ENCODE data around the gene SLC5A10.
"Not testable (repeated sequence)": the region's sequence is repeated elsewhere in the genome, so short reads cannot be mapped to it uniquely, and the experiment has no call there.

The SLC5A10 gene

GRCh38 chr17:18951941-18952842, at the start of gene SLC5A10:
TSS of gene SLC5A10 (plus strand) at chr17:18952165. CDS start at chr17:18952206, 41 bp downstream.
- DNase-seq (ENCODE audit: low read depth in 1 of 2, low spot score in 1 of 2): no peak

- no peak for DNase-seq (ENCODE audit: low read depth in 1 of 2, low spot score in 1 of 2)
Measured at GRCh38 chr17:18904482-18904881, 47.5 kb upstream of the SLC5A10 start.

DNA sequence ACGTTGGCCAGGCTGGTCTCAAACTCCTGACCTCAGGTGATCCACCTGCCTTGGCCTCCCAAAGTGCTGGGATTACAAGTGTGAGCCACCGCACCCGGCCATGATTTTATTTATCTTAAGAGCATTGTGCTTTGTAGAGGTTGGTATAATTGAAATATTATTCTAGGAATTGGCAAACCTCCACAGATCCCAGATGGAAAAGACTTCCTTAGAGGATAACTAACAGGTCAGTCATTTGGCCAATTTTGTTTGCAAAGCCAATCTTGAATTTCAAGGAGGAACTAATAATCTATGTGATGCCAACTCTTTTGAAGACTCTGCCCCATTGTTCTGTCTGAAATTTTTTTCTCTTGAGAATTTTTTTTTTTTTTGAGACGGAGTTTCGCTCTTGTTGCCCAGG, 46.7 kb upstream of the SLC5A10 start:
- DNase-seq (ENCODE audit: low read depth in 1 of 2, low spot score in 1 of 2): no peak

GRCh38 chr17:18910326-18910725, 41.6 kb upstream of the SLC5A10 start:
- DNase-seq (ENCODE audit: low read depth in 1 of 2, low spot score in 1 of 2): no peak

DNA sequence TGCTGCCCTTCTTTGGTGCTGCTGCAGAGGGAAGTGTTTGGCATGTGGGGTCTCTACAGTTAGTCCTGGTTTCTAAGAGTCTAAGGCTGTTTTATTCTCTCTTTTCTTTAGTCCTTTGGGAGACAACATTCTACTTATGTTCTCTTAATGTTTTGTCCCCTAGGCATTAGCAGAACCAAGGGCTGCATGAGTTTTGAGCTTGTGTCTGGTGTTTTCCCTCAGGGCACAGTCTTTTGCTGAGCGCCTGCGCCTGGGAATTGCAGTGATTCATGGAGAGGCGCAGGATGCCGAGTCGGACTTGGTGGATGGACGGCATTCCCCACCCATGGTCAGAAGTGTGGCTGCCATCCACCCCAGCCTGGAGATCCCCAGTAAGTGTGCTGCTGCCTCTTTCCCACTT, 41.1 kb upstream of the SLC5A10 start:
- DNase-seq (ENCODE audit: low read depth in 1 of 2, low spot score in 1 of 2): no peak

DNA sequence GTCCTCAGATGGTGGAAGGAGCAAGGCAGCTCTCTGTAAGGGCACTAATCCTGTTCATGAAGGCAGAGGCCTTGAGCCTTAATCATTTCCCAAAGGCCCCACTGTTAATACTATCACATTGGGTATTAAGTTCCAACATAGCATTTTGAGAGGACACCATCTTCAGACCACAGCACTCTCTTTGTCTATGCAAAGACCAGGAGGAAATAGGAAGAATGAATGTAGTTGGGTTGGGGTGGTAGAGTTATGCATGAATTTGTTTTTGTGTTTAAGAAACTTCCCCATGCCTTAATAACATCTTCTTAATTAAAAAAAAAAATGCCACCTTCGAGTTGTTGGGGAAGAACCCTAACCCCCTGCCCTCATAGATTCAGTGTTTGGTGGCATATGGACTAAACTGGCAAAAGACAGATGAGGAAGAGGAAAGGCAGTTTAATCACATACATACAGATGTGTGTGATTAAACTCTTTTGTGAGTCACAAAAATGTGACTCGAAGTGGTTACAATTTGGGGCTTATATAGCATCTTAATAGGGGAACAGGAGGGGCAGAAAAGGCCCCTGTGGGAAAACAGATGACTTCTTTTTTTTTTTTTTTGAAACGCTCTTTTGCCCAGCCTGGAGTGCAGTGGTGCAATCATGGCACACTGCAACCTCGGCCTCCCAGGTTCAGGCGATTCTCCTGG, 35.0 kb upstream of the SLC5A10 start:
- no peak for DNase-seq (ENCODE audit: low read depth in 1 of 2, low spot score in 1 of 2)

GRCh38 chr17:18917506-18918032, 34.4 kb upstream of the SLC5A10 start:
- DNase-seq (ENCODE audit: low read depth in 1 of 2, low spot score in 1 of 2): no peak

DNA sequence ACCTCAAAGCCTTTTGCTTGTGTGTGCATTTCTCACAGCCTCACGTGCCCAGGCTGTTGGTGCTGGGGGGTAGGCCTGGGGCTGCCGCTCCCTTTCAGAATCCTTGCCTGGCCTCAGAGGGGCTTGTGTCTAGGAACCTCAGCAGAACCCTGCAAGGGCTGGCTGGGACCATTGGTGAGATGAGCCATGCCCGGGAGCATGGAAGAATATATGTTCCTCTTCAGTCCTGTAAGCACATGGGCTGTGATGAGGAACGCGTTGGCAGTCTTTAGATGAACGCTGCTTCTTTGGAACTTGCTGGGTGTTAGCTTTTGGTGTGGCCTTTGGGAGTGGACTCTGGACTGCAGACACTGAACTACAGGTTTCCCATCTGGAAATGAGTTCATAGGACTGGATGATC, 32.0 kb upstream of the SLC5A10 start:
- DNase-seq (ENCODE audit: low read depth in 1 of 2, low spot score in 1 of 2): no peak

GRCh38 chr17:18920911-18921441, 31.0 kb upstream of the SLC5A10 start:
- DNase-seq (ENCODE audit: low read depth in 1 of 2, low spot score in 1 of 2): no peak

- no peak for DNase-seq (ENCODE audit: low read depth in 1 of 2, low spot score in 1 of 2)
Measured at GRCh38 chr17:18921485-18921884, 30.5 kb upstream of the SLC5A10 start.

- DNase-seq (ENCODE audit: low read depth in 1 of 2, low spot score in 1 of 2): no peak
Measured at GRCh38 chr17:18921912-18922451, 30.0 kb upstream of the SLC5A10 start.

DNA sequence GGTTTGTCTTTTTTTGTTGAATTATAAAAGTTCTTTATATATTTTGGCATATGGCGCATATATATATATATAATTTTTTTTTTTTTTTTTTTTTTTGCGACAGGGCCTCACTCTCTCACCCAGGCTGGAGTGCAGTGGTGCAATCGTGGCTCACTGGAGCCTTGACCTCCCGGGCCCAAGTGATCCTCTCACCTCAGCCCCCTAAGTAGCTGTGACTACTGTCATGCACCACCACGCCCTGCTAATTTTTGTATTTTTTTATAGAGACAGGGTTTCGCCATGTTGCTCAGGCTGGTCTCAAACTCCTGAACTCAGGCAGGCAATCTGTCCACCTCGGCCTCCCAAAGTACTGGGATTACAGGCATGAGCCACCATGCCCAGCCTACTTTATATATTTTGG, 29.4 kb upstream of the SLC5A10 start:
- DNase-seq (ENCODE audit: low read depth in 1 of 2, low spot score in 1 of 2): not testable (repeated sequence)

DNA sequence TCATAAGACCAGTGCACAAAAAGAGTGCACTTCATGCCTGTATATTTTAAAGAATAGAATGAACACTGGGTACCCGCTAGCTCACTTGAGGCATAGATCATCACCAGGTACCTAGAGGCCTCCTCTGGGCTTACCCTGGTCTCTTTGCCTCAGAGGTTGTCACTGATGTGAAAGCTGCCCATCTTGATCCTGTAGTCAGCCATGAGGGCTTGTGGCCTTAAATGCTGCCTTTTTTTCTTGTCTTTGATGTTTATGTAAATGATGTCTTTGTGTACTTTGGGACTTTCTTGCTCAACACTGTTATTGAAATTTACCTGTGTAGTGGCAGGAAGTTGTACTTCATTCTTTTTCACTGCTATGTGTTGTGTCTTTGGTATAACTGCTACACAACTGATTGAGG, 26.8 kb upstream of the SLC5A10 start:
- DNase-seq (ENCODE audit: low read depth in 1 of 2, low spot score in 1 of 2): no peak

- no peak for DNase-seq (ENCODE audit: low read depth in 1 of 2, low spot score in 1 of 2)
Measured at GRCh38 chr17:18928628-18929125, 23.3 kb upstream of the SLC5A10 start.

GRCh38 chr17:18932360-18933055, 19.5 kb upstream of the SLC5A10 start:
- no peak for DNase-seq (ENCODE audit: low read depth in 1 of 2, low spot score in 1 of 2)

DNA sequence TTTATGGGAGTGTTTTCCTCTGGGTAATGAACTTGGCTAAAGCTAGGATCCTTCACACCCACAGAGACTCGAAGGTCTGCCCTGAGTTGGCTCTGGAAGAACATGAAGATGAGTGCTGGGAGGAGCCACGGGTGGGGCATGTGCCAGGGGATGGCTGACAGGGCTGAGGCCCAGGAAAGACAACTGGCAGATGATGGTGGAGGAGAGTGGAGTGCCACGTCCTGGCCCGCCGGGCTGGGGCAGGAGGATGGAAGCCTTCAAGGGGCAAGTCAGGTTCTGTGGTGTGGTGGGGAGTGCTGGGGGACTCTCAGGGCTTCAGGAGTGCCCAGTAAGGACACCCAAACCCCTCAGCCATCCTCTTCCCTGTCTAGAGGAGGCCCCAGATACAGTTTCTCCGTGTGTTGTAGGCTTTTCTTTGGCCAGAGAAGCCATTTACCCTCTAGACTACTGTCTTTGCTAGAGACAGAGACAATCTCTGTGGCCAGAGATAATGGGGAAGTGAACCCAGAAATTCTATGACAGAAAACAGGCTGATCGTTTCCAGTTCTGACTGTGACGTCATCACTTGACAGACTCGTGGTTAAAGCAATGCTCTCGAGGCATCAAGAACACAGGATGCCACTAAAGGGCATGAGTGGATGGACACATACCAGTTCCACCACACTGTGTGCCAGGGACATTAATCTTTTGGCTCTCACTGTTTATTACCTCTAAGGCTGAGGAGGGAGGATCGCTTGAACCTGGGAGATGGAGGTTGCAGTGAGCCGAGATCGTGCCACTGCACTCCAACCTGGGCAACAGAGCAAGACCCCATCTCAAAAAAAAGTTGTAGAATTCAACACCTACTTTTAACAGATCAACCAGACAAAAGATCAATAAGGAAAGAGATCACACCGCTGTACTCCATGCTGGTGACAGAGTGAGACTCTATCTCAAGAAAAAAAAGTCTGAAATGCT, 18.6 kb upstream of the SLC5A10 start:
- DNase-seq (ENCODE audit: low read depth in 1 of 2, low spot score in 1 of 2): no peak

DNA sequence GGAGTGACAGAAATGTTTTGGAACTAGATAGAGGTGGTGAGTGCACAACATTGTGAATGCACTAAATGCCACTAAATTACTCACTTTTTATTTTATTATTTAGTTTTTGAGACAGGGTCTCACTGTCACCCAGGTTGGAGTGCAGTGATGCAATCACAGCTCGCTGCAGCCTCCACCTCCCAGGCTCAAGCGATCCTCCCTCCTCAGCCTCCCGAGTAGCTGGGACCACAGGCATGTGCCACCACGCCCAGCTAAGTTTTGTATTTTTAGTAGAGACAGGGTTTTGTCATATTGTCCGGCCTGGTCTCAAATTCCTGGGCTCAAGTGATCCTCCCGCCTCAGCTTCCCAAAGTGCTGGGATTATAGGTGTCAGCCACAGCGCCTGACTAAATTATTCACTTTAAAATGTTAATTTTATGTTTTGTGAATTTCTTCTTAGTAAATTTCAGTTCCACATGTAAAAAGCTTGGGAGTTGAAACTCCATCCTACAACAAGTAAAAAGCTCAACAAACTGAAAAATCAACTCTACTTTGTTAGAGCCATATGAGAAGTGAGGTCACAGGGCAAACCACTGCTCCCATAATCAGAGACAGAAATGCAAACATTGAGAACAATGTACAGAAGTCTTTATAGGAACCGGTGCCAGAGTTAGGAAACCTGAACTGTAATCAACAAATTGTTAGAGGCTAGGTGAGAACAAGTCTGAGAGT, 13.8 kb upstream of the SLC5A10 start:
- no peak for DNase-seq (ENCODE audit: low read depth in 1 of 2, low spot score in 1 of 2)

- DNase-seq (ENCODE audit: low read depth in 1 of 2, low spot score in 1 of 2): no peak
Measured at GRCh38 chr17:18938692-18939023, 13.3 kb upstream of the SLC5A10 start.

- DNase-seq (ENCODE audit: low read depth in 1 of 2, low spot score in 1 of 2): no peak
Measured at GRCh38 chr17:18944646-18945045, 7.3 kb upstream of the SLC5A10 start.
